D721Med (cell line): Measurements from ENCODE around the gene RNGTT.

Experiments
- DNase-seq: peaks from one replicate; pipeline ENCODE4 v3.0.0; 2011; ENCODE audit warnings: low spot score; ENCODE audit not compliant: insufficient read length
- FAIRE-seq: peaks from 2 replicates; lab custom pipeline; 2011; peaks lifted over from hg19 to GRCh38; lab: Jason Lieb, UNC
- CTCF ChIP-seq: IDR thresholded peaks from 2 replicates; pipeline ENCODE4 v1.5.1; 2012; ENCODE audit warnings: mild to moderate bottlenecking, control low read depth; ENCODE audit not compliant: insufficient read depth; ENCODE audit errors: missing control alignments

Gene RNGTT

DNA sequence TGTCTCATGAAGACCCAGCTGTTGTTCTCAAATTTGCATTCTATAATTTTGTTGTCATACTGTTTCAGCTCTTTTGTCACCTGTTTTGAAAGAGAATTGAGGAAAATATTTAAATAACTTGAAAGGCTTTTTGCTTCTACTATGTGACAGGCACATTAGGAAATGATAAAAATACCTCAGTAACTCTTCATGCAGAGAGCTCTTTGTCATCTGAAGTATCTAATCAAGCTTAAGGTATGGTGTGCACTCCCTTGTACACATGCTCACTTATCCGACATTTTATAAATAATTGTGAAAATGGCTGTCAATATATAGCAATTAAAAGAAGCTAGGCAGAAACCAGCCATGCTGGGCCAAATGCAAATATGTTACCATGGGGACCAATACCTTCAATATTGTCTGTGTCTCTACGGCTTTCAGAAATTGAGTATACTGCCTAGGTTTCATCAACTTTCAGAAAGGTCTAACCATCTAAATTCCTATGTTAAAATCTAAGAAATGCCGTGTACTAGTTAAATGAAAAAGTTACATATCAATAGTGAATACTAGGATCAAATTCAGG lies 349.0 kb downstream of the RNGTT start:
- FAIRE-seq (no peak), DNase-seq (no peak)
- no peak for TF ChIP-seq CTCF

- FAIRE-seq (no peak), DNase-seq (no peak)
- no peak for TF ChIP-seq CTCF
Observed at GRCh38 chr6:88612631-88613030, 350.8 kb downstream of the RNGTT start.

DNA sequence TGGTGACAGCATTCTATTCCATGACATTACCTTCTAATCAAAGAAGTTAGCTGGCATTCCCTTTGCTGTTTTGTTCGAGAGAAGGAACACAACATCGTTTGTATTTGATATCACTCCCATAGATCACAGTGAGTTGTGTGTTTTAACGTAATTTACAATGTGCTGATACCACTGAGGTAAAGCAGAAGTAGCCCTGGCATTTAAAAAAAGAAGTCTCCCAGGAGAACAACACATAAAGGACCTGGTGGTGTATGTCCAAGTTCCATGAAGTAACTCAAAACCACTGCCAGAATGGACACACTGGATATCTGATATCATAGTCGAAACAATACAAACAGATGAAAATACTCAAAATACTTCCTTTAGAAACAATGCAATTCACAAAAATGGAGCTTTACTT lies 351.7 kb downstream of the RNGTT start:
- DNase-seq (no peak), FAIRE-seq (peak; percentile 41)
- TF ChIP-seq CTCF = no peak

GRCh38 chr6:88609983-88610382 lies 353.4 kb downstream of the RNGTT start:
- TF ChIP-seq CTCF = no peak
- peak; percentile 83 for FAIRE-seq
- no peak for DNase-seq

DNA sequence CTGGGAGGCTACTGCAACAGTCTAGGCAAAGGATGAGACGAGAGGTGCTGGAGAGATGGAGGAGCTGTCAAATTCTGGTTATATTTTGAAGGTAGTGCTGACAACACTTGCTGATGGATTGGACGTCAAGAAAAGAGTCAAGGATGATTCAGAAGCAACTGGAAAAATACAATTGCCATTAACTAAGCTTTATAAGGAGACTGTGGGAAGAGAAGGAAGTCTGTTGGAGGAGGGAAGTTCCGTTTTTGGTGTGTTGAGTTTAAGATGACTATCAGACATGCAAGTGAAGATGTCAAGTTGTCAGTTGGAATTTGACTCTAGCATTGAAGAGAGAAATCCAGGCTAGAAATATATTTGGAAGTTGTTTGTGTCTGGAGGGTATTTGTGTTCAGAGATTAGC lies 358.1 kb downstream of the RNGTT start:
- TF ChIP-seq CTCF = no peak
- no peak for FAIRE-seq
- DNase-seq = no peak

DNA sequence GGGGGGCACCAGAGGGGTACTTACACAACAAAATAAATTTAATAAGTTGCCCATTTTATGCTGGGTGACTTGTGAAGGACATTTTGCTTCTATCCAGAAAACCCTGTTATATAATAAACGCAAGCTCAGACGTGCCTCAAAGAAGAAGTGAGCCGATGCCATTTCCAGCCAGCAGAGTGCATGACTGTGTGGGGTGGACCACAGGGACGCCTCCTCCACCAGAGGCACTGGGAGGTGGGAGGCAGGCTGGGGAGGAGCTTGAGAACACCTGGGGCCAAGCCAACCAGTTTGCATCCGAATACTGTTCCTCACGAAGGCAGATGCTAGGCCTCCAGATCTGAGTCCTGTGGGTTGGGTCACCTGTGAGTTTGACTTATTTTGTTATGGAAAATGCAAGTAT lies 363.8 kb downstream of the RNGTT start:
- no peak for FAIRE-seq
- no peak for DNase-seq
- TF ChIP-seq CTCF = no peak

DNA sequence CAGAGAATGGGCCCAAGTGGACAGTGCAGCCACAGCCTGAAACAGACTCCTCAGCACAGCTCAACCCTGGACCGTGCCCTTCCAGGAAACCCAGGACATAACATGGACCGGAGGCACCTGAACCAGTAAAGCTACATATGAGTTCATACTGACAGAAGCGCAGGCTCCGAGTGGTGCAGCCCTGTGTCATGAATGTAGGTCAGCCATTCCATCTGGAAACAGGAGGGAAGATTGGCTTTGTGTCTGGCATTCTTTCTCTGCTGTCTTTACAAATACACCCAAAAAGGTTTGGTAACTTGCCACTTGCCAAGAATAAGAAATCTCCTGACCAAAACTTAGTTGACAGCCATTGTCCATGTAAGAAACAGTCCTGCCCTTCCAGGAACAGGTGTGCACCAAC lies 366.6 kb downstream of the RNGTT start:
- DNase-seq (no peak), FAIRE-seq (no peak)
- no peak for TF ChIP-seq CTCF
